AG04450 (cell line): Measurements from ENCODE around the gene SHC3. TPM values are rescaled to one million over a fixed set of nuclear protein-coding genes. Genes with fewer than 3 reads are reported as not detected.

Experiments
- CTCF ChIA-PET: fragments of 300-600, 350-600 bp; formaldehyde crosslinking; extraction: SDS; loops from one replicate; lab custom pipeline; 2022; ENCODE audit warnings: antibody characterized with exemption, inconsistent platforms; lab: Charles Lee
- POLR2A ChIA-PET: fragments of 350-600 bp; formaldehyde crosslinking; extraction: SDS; loops from one replicate; lab custom pipeline; 2021; ENCODE audit warnings: antibody characterized with exemption, inconsistent platforms; lab: Yijun Ruan, JAX
- DNase-seq: peaks from one replicate; pipeline ENCODE4 v3.0.0-alpha.2; 2011; ENCODE audit warnings: low read depth, low spot score
- H3K27ac ChIP-seq: one replicate; pipeline ENCODE4 v1.5.1; 2012; ENCODE audit warnings: low read depth, low read length, control low read depth
- H3K27me3 ChIP-seq: one replicate; pipeline ENCODE4 v1.6.0; 2012; ENCODE audit warnings: low read length; ENCODE audit not compliant: control insufficient read depth, insufficient read depth
- H3K4me3 ChIP-seq: 2 replicates; pipeline ENCODE4 v1.5.1; 2011; ENCODE audit warnings: mild to moderate bottlenecking, low read depth, low read length, control low read depth
- H3K9me3 ChIP-seq: 2 replicates; pipeline ENCODE4 v1.5.1; 2012; ENCODE audit warnings: low read length; ENCODE audit not compliant: control insufficient read depth, insufficient read depth
- polyA plus RNA-seq: library from polyadenylated mRNA; depleted of rRNA; stranded (reverse); fragments of >200 nt; gene quantifications from 2 replicates; pipeline ENCODE4 v1.2.3, GENCODE V29; 2011
- TF ChIP-seq, protein P1 (sequence below): IDR thresholded peaks from 2 replicates; pipeline ENCODE4 v1.5.1; 2011; ENCODE audit warnings: low read depth, low read length, control low read depth, inconsistent platforms

The SHC3 gene
- polyA plus RNA-seq, 1 experiment = 4.3 TPM

DNA sequence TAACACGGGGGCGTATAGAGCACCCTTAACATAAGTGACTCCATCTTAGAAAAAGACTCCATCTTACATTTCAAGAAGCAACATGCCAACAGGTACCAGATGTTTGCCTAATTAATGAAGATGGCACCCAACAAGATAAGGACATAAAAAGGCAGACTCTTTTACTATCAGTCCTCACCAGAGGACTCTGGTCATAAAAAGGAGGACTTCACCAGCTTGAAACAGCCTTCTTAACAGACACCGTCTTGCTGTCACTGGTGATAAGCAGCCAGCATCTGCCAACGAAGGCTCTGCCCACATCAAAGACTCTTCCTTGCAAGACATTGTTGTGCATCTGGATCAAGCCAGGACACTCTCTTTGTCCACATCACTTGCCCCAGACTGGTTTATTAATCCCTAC, 107.0 kb downstream of the SHC3 start:
- Histone ChIP-seq H3K27ac (no peak overlapping the region), H3K4me3 (no peak overlapping the region), H3K27me3 (no peaks in the 10 kb centered on the region), H3K9me3 (no peaks in the 10 kb centered on the region)
- ChIA-PET POLR2A (no interaction called here), CTCF (no interaction called here)
- TF ChIP-seq, protein P1, sequence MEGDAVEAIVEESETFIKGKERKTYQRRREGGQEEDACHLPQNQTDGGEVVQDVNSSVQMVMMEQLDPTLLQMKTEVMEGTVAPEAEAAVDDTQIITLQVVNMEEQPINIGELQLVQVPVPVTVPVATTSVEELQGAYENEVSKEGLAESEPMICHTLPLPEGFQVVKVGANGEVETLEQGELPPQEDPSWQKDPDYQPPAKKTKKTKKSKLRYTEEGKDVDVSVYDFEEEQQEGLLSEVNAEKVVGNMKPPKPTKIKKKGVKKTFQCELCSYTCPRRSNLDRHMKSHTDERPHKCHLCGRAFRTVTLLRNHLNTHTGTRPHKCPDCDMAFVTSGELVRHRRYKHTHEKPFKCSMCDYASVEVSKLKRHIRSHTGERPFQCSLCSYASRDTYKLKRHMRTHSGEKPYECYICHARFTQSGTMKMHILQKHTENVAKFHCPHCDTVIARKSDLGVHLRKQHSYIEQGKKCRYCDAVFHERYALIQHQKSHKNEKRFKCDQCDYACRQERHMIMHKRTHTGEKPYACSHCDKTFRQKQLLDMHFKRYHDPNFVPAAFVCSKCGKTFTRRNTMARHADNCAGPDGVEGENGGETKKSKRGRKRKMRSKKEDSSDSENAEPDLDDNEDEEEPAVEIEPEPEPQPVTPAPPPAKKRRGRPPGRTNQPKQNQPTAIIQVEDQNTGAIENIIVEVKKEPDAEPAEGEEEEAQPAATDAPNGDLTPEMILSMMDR = no peak
- DNase-seq = no peak

DNA sequence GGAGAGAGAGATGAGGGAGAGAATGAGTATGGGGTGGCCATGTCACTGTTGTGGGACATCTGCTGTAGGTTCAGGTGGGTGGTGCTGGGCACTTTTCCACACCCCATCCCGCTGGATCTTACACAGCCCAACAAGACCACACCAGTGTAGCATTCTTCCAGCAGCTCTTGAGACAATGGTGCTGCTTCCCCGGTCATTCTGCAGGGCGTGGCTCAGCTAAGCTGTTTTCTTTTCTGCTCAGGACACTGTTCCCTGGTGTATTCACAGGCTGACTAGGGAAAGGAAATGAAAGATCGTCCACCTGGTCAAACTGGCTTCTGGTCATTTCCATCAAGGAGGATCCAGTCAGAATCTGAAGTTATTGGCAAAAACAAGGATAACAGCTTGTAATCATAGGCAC, 111.8 kb downstream of the SHC3 start:
- ChIA-PET CTCF (no interaction called here), POLR2A (no interaction called here)
- DNase-seq = no peak
- Histone ChIP-seq H3K27me3 (no peaks in the 10 kb centered on the region), H3K27ac (no peak overlapping the region), H3K4me3 (no peak overlapping the region), H3K9me3 (no peaks in the 10 kb centered on the region)
- TF ChIP-seq, protein P1 = no peak

- no peak overlapping the region for H3K27ac ChIP-seq
- no peak overlapping the region for H3K4me3 ChIP-seq
- TF ChIP-seq, protein P1 = no peak
- CTCF ChIA-PET = no interaction called here
- no peaks in the 10 kb centered on the region for H3K9me3 ChIP-seq
- no peaks in the 10 kb centered on the region for H3K27me3 ChIP-seq
- POLR2A ChIA-PET = no interaction called here
- DNase-seq = no peak
These were observed 112.7 kb downstream of the SHC3 start for GRCh38 chr9:89065921-89066320.

- CTCF ChIA-PET = no interaction called here
- H3K27ac ChIP-seq = no peak overlapping the region
- no peak for DNase-seq
- H3K4me3 ChIP-seq = no peak overlapping the region
- POLR2A ChIA-PET = no interaction called here
- TF ChIP-seq, protein P1 = no peak
- H3K27me3 ChIP-seq = no peaks in the 10 kb centered on the region
- no peaks in the 10 kb centered on the region; the same call in 1 of the 2 replicates for H3K9me3 ChIP-seq
These were observed 117.8 kb downstream of the SHC3 start for GRCh38 chr9:89060790-89061189.

- H3K27me3 ChIP-seq = no peaks in the 10 kb centered on the region
- no peak overlapping the region for H3K4me3 ChIP-seq
- TF ChIP-seq, protein P1 = no peak
- ChIA-PET POLR2A (no interaction called here), CTCF (no interaction called here)
- no peaks in the 10 kb centered on the region; the same call in 1 of the 2 replicates for H3K9me3 ChIP-seq
- H3K27ac ChIP-seq = no peak overlapping the region
- no peak for DNase-seq
These were observed 118.6 kb downstream of the SHC3 start for GRCh38 chr9:89059925-89060506.
